OCI-LY7 (cell line): Measurements from ENCODE around the gene RITA1.

Experiments used
- CTCF ChIP-seq: fragments of 200-600 bp; sonication (generic); conservative IDR thresholded peaks from 2 replicates; pipeline ENCODE4 v1.5.1; 2014; ENCODE audit warnings: mild to moderate bottlenecking, antibody characterized with exemption, low read length, moderate library complexity, mixed read lengths
- EZH2phosphoT487 ChIP-seq: fragments of 200-600 bp; sonication (generic); IDR thresholded peaks from 2 replicates; pipeline ENCODE4 v1.6.1; 2018; ENCODE audit warnings: low read depth, borderline replicate concordance, mild to moderate bottlenecking, mixed run types, antibody characterized with exemption, low read length, moderate library complexity, mixed read lengths

- TF ChIP-seq CTCF (no peak), EZH2phosphoT487 (no peak)
Observed at GRCh38 chr12:113163030-113163360, 22.5 kb upstream of the RITA1 start.
